GM23338 (cell line): ENCODE measurements around the gene TOM1L2. TPM values are rescaled to one million over a fixed set of nuclear protein-coding genes. Genes with fewer than 3 reads are reported as not detected.

Experiments used
- ATAC-seq: fragments of 200-7000 bp; cut with Tn5 transposase; 3 replicates; pipeline ENCODE4 v1.9.1; 2020
- DNase-seq: peaks from one replicate; pipeline ENCODE4 v3.0.0-alpha.2; 2015; ENCODE audit warnings: low spot score
- H2AFZ ChIP-seq: fragments of 200-600 bp; sonication (generic); 2 replicates; pipeline ENCODE4 v1.8.0; 2016; ENCODE audit warnings: antibody characterized with exemption, mild to moderate bottlenecking, moderate library complexity
- H3F3A ChIP-seq: fragments of 200-600 bp; sonication (generic); replicated peaks from 2 replicates; pipeline ENCODE4 v1.8.0; 2017; ENCODE audit warnings: antibody characterized with exemption, mixed run types, low read depth
- H3K27ac ChIP-seq: fragments of 200-600 bp; sonication (generic); 2 replicates; pipeline ENCODE4 v1.6.1; 2016; ENCODE audit warnings: low read depth
- H3K27me3 ChIP-seq: fragments of 200-600 bp; sonication (generic); 2 replicates; pipeline ENCODE4 v1.8.0; 2016; ENCODE audit warnings: mild to moderate bottlenecking, mixed run types, moderate library complexity; ENCODE audit not compliant: insufficient read depth
- H3K36me3 ChIP-seq: fragments of 200-600 bp; sonication (generic); 2 replicates; pipeline ENCODE4 v1.8.0; 2016; ENCODE audit warnings: mild to moderate bottlenecking; ENCODE audit not compliant: insufficient read depth
- H3K4me1 ChIP-seq: fragments of 200-600 bp; sonication (generic); 2 replicates; pipeline ENCODE4 v1.8.0; 2016; ENCODE audit warnings: mild to moderate bottlenecking, moderate library complexity; ENCODE audit not compliant: insufficient read depth
- H3K4me2 ChIP-seq: fragments of 200-600 bp; sonication (generic); 2 replicates; pipeline ENCODE4 v1.7.1; 2017; ENCODE audit warnings: mixed run types
- H3K4me3 ChIP-seq: fragments of 200-600 bp; sonication (generic); 2 replicates; pipeline ENCODE4 v1.6.1; 2016; ENCODE audit warnings: mixed run types
- H3K79me2 ChIP-seq: fragments of 200-600 bp; sonication (generic); replicated peaks from 2 replicates; pipeline ENCODE4 v1.8.0; 2017; ENCODE audit warnings: mild to moderate bottlenecking; ENCODE audit not compliant: insufficient read depth
- H3K9me2 ChIP-seq: fragments of 200-600 bp; sonication (generic); 2 replicates; pipeline ENCODE4 v1.8.0; 2017; ENCODE audit not compliant: insufficient read depth
- H4K20me1 ChIP-seq: fragments of 200-600 bp; sonication (generic); replicated peaks from 2 replicates; pipeline ENCODE4 v1.8.0; 2017; ENCODE audit warnings: mild to moderate bottlenecking; ENCODE audit not compliant: insufficient read depth
- H3K27ac Mint-ChIP-seq: 2 replicates; pipeline ENCODE4 v1.8.0; 2020; ENCODE audit warnings: inconsistent platforms, mild to moderate bottlenecking, moderate library complexity, mixed read lengths
- H3K27me3 Mint-ChIP-seq: 3 replicates; pipeline ENCODE4 v1.8.0; 2022; ENCODE audit warnings: low read depth, mild to moderate bottlenecking, moderate library complexity, mixed read lengths, inconsistent platforms; ENCODE audit not compliant: insufficient read depth, poor library complexity
- H3K36me3 Mint-ChIP-seq: 3 replicates; pipeline ENCODE4 v1.8.0; 2021; ENCODE audit warnings: low read depth, mild to moderate bottlenecking, inconsistent platforms, moderate library complexity, mixed read lengths
- H3K4me1 Mint-ChIP-seq: 3 replicates; pipeline ENCODE4 v1.8.0; 2020; ENCODE audit warnings: mild to moderate bottlenecking, inconsistent platforms, mixed read lengths
- H3K4me3 Mint-ChIP-seq: 3 replicates; pipeline ENCODE4 v1.8.0; 2021; ENCODE audit warnings: moderate library complexity, mild to moderate bottlenecking, inconsistent platforms, mixed read lengths
- H3K9me3 Mint-ChIP-seq: 3 replicates; pipeline ENCODE4 v1.8.0; 2020; ENCODE audit warnings: moderate library complexity, mild to moderate bottlenecking, inconsistent platforms, mixed read lengths
- CREB1 ChIP-seq: fragments of 250-450 bp; sonication (Bioruptor Pico); IDR thresholded peaks from 2 replicates; pipeline ENCODE4 v1.5.0; 2020; ENCODE audit warnings: low read depth, mild to moderate bottlenecking, moderate library complexity
- ETS1 ChIP-seq: IDR thresholded peaks from 2 replicates; pipeline ENCODE4 v1.6.1; 2016; ENCODE audit warnings: antibody characterized with exemption
- EZH2 ChIP-seq: fragments of 200-600 bp; sonication (generic); IDR thresholded peaks from one replicate; pipeline ENCODE4 v1.8.0; 2017; ENCODE audit warnings: antibody characterized with exemption, mild to moderate bottlenecking, low read depth; ENCODE audit not compliant: unreplicated experiment
- EZH2phosphoT487 ChIP-seq: fragments of 200-600 bp; sonication (generic); IDR thresholded peaks from one replicate; pipeline ENCODE4 v1.8.1; 2018; ENCODE audit warnings: antibody characterized with exemption; ENCODE audit not compliant: unreplicated experiment
- JUNB ChIP-seq: IDR thresholded peaks from one replicate; pipeline ENCODE4 v1.6.1; 2016; ENCODE audit warnings: antibody characterized with exemption; ENCODE audit not compliant: unreplicated experiment
- NANOG ChIP-seq: IDR thresholded peaks from 2 replicates; pipeline ENCODE4 v1.6.1; 2016; ENCODE audit warnings: antibody characterized with exemption, borderline replicate concordance
- POLR2AphosphoS5 ChIP-seq: IDR thresholded peaks from 2 replicates; pipeline ENCODE4 v1.6.1; 2016; ENCODE audit warnings: antibody characterized with exemption, low read depth
- REST ChIP-seq: IDR thresholded peaks from one replicate; pipeline ENCODE4 v1.6.1; 2018; ENCODE audit warnings: antibody characterized with exemption; ENCODE audit not compliant: unreplicated experiment
- STAT1 ChIP-seq: IDR thresholded peaks from one replicate; pipeline ENCODE4 v1.6.1; 2016; ENCODE audit warnings: antibody characterized with exemption; ENCODE audit not compliant: unreplicated experiment
- ZNF114 ChIP-seq: fragments of 250-450 bp; sonication (Bioruptor Pico); IDR thresholded peaks from 2 replicates; pipeline ENCODE4 v1.5.0; 2020; ENCODE audit warnings: mild to moderate bottlenecking, moderate library complexity
- ZNF331 ChIP-seq: fragments of 250-450 bp; sonication (Bioruptor Pico); IDR thresholded peaks from 2 replicates; pipeline ENCODE4 v1.5.0; 2020; ENCODE audit warnings: low read depth, mild to moderate bottlenecking, moderate library complexity
- polyA plus RNA-seq: library from polyadenylated mRNA; unstranded; fragments of >200 nt; fragmentation: Nextera tagmentation; extraction: Ambion mirVana; gene quantifications from 2 replicates; pipeline ENCODE4 v1.2.1, GENCODE V29; 2016
- total RNA-seq: library from RNA; depleted of rRNA; stranded (reverse); fragments of >200 nt; shearing (Covaris generic); gene quantifications from 2 replicates; pipeline ENCODE4 v1.2.3, GENCODE V29; 2014
- TF ChIP-seq, protein P1 (sequence below), 2 experiments: fragments of 200-600 bp in 1 of 2; sonication (generic) in 1 of 2; conservative IDR thresholded peaks; 2 replicates each; pipeline versions ENCODE4 v1.5.1 to v1.6.1; 2016 to 2017; ENCODE audit warnings: antibody characterized with exemption in 2 of 2, low read depth in 2 of 2, mild to moderate bottlenecking in 2 of 2, moderate library complexity in 1 of 2

The TOM1L2 gene
- total and polyA plus RNA-seq, 2 experiments from 2014 or later = 3.3 TPM

- Mint-ChIP-seq H3K27me3 (peaks cover 9% of the 10 kb centered on the region), H3K27ac (no peak overlapping the region), H3K4me1 (peaks cover 17% of the 10 kb centered on the region), H3K36me3 (no peaks in the 10 kb centered on the region), H3K4me3 (no peak overlapping the region), H3K9me3 (no peaks in the 10 kb centered on the region; the same call in 2 of the 3 replicates)
- DNase-seq (no peak), ATAC-seq (no peak)
- Histone ChIP-seq H3K79me2 (no peaks in the 10 kb centered on the region), H3K4me3 (no peak overlapping the region), H3F3A (no peaks in the 10 kb centered on the region), H3K4me2 (no peak overlapping the region), H3K27ac (no peak overlapping the region), H3K36me3 (no peaks in the 10 kb centered on the region), H4K20me1 (no peaks in the 10 kb centered on the region), H3K4me1 (no peaks in the 10 kb centered on the region), H2AFZ (no peak overlapping the region), H3K27me3 (0 out of 2 replicates have a peak, but pooled peaks cover 5% of the 10 kb centered on the region), H3K9me2 (no peaks in the 10 kb centered on the region)
- no peak for TF ChIP-seq REST
- TF ChIP-seq ZNF331 (CRISPR knock-in tag) = no peak
Observed at GRCh38 chr17:17798010-17798556, 174.1 kb downstream of the TOM1L2 start.

- peaks cover 22% of the 10 kb centered on the region for H3K4me1 Mint-ChIP-seq
- H4K20me1 ChIP-seq = no peaks in the 10 kb centered on the region
- no peaks in the 10 kb centered on the region for H3K79me2 ChIP-seq
- no peak for TF ChIP-seq ETS1
- TF ChIP-seq EZH2phosphoT487 = no peak
- no peak for TF ChIP-seq STAT1
- no peak for TF ChIP-seq NANOG
- TF ChIP-seq JUNB = no peak
- TF ChIP-seq POLR2AphosphoS5 = no peak
- TF ChIP-seq CREB1 (CRISPR knock-in tag) = no peak
- no peak for TF ChIP-seq EZH2
- TF ChIP-seq, protein P1, sequence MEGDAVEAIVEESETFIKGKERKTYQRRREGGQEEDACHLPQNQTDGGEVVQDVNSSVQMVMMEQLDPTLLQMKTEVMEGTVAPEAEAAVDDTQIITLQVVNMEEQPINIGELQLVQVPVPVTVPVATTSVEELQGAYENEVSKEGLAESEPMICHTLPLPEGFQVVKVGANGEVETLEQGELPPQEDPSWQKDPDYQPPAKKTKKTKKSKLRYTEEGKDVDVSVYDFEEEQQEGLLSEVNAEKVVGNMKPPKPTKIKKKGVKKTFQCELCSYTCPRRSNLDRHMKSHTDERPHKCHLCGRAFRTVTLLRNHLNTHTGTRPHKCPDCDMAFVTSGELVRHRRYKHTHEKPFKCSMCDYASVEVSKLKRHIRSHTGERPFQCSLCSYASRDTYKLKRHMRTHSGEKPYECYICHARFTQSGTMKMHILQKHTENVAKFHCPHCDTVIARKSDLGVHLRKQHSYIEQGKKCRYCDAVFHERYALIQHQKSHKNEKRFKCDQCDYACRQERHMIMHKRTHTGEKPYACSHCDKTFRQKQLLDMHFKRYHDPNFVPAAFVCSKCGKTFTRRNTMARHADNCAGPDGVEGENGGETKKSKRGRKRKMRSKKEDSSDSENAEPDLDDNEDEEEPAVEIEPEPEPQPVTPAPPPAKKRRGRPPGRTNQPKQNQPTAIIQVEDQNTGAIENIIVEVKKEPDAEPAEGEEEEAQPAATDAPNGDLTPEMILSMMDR (conservative IDR thresholded peaks at IDR 0.05; ENCODE audit: low read depth in 2 of 2) = no peak
- TF ChIP-seq REST = no peak
- no peak for TF ChIP-seq ZNF114 (CRISPR knock-in tag)
Observed at GRCh38 chr17:17797119-17797809, 174.9 kb downstream of the TOM1L2 start.

More at GRCh38 chr17:17797119-17797809, 174.9 kb downstream of the TOM1L2 start:
- H2AFZ ChIP-seq = no peak overlapping the region
- no peak overlapping the region for H3K4me3 ChIP-seq
- ATAC-seq = no peak
- Mint-ChIP-seq H3K27me3 (peaks cover 13% of the 10 kb centered on the region), H3K27ac (no peak overlapping the region), H3K4me3 (no peak overlapping the region), H3K36me3 (no peaks in the 10 kb centered on the region), H3K9me3 (no peaks in the 10 kb centered on the region; the same call in 2 of the 3 replicates)
- H3K27me3 ChIP-seq = peaks cover 6% of the 10 kb centered on the region; the same call in 1 of the 2 replicates
- peaks cover under 1% of the 10 kb centered on the region; the same call in 1 of the 2 replicates for H3K4me1 ChIP-seq
- DNase-seq = no peak
- no peaks in the 10 kb centered on the region for H3F3A ChIP-seq
- H3K4me2 ChIP-seq = no peak overlapping the region
- H3K36me3 ChIP-seq = no peaks in the 10 kb centered on the region
- H3K27ac ChIP-seq = no peak overlapping the region
- H3K9me2 ChIP-seq = no peaks in the 10 kb centered on the region
